GM21423 (cell line): ENCODE measurements around the gene HOXA13.

Source experiments
- ATAC-seq: cut with Tn5 transposase; IDR thresholded peaks from one replicate; pipeline ENCODE4 v1.9.1; 2021; ENCODE audit warnings: mild to moderate bottlenecking, moderate library complexity; ENCODE audit not compliant: unreplicated experiment

Gene HOXA13

DNA sequence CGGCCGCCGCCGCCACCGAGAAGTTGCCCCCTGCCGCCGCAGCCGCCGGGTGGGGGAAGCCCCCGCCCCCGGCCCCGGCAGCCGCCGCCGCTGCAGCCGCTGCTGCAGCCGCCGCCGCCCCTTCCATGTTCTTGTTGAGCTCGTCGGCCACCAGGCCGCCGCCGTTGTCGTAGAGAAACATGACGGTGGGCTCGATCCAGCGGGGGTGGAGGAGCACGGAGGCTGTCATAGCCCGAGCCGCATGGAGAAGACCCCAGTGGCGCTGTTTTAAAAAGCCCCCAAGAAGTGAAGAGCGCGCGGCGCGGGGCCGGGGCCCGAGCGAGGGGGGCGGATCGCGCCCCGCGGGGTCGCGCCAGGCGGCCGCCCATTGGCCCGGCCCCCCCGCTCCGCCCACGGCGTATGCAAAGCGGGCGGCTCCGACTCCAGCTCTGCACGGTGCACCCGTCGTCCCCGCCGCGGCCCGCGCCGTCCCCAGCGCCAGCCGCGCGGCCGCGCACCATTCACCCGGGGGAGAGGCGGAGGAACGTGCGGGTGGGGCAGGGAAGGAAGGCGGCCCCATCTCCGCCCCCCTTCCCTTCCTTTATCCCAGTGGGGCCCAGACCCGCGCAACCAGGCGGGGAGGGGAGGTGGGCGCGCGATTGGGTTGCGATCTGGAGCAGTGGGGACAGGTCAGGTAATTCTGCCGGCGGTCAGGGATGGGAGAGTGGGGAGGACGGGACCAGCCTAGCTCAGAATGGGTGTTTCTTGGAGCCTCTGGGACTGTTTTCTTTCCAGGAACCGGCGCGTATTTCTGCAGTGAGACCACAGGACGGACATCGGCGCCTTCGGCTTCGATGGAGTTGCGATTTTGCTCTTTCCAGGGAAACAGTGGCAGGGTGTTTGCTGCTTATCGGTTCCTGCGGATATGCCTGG lies at the start of gene HOXA13:
HOXA13 (minus strand) TSS at position 243 of the 912 bp plus-strand sequence; CDS start at position 229, 14 bp downstream.
- ATAC-seq = no peak

DNA sequence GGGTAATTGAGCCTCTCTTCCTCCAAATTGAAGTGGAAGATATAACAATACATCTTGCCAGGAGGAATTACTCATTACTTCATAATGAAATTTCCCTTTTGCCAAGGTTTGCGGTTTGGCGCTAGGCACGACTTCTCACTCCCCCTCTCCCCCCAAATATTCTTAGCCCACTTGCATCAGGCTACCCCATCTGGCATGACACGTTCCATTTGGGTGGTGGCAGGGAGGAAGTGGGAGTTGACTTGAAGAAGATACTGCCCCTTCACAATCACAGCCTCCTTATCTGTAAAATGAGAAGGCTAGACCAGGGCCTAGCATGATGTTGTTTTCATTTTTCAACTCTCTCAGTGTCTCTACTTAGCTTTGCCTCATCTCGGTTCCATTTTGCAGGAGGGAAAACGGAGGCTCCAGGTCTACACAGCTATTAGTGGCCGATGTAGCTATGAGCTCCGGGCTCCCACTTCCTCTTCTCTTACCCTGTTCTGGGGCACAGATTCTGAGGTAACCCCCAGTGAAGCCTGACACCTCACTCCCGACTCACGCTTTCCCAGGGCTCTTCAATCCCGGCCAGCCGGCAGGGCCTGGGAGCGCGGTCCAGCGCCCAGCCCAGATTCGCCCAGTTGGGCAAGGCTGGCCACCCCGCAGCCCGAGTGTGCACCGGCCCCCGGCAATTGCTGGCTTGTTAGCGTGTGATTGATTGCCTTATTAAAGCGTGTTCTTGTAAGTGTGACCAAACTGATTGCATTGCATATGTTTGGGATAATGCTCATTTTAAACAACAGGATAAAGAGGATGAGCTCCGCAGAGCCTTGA lies 49.2 kb upstream of the HOXA13 start:
- no peak for ATAC-seq

DNA sequence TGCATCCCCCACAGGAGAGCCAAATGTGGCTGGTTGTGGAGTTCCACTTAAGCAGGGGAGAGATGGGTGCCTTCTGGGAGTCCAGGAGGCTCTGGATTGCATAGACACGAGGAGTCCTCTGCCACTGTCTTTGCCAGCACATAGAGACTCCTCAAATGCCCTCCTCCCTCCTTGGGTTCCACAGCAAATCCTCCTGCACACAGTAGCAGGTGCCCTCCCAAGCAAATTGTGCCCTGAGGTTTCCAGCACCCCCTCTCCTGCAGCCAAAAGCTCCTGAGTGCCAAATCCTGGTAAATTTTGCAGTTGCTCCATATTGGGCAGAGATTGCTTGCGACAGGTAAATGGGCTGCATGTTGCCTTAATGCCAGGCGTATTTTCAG lies 48.5 kb upstream of the HOXA13 start:
- no peak for ATAC-seq

DNA sequence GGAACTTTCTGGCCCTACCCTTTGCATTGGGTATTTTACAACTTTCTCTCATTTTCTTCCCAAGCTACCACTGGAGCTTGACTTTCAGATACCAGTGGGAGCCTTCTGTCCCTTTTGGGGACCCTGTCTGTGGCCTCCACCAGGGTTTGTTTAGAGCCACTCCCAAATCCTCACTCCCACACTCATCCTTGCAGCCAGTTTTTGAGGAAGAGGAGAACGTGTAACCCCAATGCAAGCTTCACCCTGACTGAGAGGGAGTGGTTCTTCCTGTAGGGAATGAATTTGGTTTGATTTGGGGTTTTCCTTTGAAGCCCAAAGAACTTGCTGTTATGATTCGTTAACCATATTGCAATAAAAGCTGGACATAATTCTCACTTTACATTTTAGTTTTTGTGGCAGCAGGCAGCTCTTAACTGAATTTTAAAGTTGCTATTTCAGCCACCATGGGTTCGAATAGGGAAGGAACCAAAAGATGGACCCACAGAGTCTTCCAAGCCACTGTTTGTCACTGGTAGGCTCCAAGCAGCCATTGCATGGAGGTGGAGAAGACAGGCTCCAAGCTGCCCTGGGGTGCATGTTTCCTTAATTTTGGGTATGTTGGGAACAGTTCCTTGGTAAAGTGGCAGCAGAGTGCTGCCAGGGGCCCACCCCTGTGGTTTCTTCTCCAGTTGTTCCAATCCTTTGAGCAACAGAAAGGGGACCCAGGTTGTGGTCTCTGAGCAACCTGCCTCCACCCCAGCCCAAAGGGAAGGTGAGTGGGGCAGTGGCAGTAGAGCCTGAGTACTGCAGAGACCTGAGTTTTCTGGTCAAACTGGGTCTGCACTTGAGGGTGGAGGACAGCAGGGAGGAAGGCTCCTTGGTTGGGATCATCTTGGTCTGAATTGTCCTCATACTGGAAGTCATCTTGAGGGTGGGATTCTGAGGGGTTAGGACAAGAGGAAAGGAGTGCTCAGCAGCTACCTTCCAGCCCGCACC lies 47.8 kb upstream of the HOXA13 start:
- ATAC-seq = no peak

DNA sequence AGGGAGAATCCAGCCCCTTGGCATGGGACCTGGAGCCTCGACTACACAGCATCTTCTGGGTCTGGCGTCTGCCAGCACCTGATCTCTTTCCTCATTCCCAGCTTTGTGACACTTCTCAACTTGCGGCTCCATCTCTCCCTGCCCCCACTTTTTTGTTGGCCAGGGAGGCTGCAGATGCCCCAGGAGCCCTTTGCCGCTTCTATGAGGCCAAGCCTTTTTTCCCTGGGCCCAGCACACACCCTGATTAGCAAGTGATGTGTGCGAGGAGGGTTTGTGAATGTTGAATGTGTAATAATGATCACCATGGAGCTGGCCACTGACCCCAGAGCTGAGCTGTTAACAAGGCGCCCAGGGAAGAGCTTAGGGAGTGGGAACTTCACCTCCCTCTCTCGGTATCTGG lies 47.1 kb upstream of the HOXA13 start:
- no peak for ATAC-seq

DNA sequence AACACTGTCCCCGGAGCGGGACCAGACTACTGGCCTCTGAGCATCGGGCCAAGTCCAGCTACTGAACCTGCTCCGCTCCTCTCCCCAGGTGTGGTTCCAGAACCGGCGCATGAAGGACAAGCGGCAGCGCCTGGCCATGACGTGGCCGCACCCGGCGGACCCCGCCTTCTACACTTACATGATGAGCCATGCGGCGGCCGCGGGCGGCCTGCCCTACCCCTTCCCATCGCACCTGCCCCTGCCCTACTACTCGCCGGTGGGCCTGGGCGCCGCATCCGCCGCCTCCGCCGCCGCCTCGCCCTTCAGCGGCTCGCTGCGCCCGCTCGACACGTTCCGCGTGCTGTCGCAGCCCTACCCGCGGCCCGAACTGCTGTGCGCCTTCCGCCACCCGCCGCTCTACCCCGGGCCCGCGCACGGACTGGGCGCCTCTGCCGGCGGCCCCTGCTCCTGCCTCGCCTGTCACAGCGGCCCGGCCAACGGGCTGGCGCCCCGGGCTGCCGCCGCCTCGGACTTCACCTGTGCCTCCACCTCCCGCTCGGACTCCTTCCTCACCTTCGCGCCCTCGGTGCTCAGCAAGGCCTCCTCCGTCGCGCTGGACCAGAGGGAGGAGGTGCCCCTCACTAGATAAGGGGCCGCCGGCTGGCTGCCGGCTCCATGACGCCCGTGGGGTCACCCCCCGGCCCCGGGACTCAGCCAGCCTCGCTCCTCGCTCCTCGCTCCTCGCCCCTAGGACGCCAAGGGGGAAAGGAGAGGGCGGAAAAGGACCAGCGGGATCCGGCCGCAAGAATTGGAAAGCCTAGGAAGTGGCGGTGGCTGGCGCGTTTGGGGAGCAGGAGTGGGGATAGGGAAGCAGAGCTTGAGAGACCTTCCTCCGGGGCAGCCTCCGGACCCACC lies 46.2 kb upstream of the HOXA13 start:
- no peak for ATAC-seq

DNA sequence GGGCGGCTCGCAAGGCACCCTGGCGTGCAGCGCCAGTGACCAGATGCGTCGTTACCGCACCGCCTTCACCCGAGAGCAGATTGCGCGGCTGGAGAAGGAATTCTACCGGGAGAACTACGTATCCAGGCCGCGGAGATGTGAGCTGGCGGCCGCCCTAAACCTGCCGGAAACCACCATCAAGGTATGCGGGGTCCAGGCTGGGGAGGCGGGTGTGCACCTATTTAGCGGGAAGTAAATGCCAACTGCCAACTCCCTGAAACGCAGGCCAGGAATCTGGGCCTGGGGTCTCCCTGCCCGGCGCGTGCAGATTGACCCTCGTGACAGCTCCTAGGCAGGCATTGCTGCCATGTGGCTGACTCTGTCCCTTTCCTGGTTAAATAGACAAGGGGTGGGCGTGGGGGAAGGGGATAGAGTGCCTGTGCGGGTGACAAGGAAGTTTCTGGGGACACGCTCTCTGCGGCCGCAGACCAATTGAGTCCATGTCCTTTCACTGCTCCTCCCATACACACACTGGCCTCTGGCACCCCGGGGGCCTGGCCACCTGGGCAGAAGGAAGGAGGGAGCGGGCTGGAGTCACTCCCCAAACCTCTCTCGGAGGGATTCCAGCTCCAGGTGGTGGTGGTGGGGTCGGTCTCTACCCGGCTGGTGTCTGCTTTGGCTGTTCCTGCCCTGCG lies 45.4 kb upstream of the HOXA13 start:
- ATAC-seq = no peak

DNA sequence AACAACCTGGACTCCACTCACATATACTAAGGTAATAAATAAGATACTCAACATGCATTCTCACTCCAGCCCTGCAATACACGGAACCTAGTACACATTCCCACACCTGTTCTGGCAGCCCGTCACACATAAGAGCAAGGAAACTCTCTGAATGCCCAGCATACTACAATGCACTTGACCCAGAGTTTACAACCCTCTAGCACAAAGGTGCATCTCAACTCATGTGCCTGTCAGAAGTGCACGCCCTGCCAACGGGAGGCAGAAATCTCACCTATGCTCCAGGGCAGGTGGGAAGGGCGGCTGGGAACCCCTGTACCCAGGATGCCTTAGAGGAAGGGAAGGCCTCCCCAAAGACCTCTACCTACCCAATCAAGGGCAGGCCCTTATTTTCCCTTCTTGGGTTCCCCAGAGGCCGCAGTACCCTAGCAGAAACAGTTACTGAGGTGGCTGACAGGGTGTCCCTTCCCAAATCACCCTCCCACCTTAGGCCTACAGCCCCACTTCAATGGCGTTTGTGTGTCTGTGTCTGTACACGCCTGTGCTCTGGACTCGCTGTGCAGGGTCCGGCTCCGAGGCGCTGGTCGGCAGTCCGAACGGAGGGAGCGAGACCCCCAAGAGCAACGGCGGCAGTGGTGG lies 44.7 kb upstream of the HOXA13 start:
- no peak for ATAC-seq

DNA sequence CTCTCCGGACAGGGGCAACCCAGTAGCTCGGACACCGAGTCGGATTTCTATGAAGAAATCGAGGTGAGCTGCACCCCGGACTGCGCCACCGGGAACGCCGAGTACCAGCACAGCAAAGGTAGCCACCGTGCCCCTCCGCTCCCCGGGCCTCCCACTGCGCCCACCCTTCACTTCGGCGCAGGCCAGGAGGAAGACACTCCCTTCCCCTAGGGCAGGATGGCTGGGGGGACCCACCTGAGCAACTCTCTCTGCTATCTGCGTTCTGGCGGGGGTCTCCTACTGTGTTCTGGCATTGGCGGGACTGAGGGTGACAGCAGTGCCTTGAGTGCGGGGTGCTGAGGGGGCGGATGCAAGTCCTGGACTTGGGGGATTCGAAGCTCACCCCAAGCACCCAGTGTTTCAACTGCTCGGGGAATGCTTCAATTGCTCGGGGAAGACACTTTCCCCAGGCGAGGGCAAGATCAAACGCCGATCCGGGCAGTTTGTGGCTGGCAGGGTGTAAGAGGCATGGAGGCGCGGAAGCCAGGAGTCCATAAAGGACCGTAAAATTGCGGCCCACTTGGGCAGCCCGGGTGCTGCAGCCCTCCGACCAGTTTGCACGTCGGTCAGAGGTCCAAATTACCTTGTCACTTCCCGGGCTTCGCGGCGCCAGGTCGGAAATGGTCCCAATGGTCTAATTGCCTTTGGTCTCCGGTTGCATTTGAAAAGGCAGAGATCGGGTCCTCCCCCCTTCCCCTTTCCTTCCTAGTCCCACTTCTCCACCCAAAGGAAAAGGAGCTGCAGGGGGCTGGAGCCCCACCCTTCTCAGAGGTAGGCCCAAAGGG lies 43.7 kb upstream of the HOXA13 start:
- ATAC-seq = no peak

DNA sequence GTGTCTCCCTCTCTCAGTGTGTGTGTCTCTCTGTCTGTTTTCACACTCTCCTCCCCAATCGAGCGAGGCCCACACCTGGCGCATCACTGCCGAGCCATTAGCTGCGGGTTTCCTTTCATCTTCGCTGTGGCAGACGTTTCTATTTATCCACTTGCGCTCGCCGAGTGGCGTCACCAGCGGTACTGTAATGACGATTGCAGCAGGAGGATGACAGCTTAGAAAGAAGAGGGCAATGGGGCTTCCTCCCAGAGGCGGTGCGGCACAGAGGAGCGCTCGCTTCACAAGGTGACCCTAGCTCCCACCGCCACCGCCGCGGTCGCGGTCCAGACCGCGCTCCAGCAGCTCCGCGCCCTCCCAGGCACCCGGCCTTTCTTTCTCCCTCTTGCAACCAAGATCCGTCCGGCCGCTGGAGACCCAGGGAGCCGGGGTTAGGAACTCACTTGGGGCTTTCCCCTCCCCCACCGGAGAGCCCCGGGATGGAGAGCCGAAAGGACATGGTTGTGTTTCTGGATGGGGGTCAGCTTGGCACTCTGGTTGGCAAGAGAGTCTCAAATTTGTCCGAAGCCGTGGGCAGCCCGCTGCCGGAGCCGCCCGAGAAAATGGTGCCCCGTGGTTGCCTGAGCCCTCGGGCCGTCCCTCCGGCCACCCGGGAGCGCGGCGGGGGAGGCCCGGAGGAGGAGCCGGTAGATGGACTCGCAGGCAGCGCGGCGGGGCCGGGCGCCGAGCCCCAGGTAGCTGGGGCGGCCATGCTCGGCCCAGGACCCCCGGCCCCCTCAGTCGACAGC lies 42.9 kb upstream of the HOXA13 start, which contains the start of gene EVX1:
EVX1 (plus strand) TSS at position 248 of the 785 bp plus-strand sequence; CDS start at position 477, 229 bp downstream.
- ATAC-seq = no peak

DNA sequence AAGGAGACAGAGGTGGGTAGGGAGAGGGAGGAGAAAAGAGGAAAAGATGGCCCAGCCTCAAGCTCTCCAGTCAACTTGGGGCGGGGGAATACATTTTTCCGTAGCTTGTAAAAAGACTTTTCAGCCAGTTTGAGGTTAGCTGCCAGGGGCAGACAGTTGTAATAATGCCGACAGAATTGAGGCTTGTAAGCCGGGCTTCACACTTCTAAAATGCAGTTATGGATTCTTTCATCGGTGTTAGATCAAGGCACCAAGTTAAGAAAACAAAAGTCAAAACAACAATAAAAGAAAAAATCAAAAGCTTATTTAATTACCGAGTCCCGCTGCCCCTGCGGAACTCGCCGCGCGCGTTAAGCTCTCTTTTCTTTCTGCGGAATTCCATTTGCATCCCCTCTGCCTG lies 42.3 kb upstream of the HOXA13 start:
- no peak for ATAC-seq

DNA sequence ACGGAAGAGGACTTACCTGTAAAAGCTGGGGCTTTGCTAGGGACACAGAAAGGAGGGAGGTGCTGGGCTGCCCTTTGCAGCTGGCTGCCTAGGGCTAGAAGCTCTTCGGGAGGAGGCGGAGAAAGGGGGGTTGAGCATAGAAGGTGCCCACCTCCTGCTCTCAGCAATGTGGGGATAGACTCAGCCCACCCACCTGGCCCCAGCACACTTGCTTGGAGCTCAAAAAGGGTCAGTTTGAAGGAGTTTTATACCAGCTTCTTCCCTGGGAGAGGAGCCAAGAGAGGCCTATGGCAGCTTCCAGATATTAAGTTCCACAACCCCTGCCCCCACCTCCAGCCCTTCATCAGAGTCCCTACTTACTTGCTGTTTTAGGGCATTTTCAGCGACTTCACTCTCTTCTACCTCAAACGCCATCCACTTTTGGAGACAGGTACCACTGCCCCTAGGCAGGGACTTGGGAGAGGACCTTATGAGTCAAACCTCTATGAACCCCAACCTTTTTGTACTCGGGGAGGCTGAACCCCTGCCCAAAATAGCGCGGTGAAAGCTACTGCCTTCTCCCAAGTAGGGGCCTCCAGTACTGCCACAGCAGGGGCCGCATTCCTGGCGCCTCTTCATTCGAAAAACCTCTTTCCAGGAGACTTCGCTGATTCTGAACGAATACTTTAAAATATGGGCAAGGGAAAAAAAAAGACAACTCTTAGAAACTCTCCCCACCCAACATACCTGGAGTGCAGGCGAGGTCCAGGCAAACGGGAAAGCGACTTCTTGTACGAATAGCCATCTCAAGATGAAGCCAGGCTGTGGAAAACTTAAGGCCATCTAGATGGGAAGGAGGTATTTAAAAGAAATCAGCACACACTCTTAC lies 41.5 kb upstream of the HOXA13 start:
- no peak for ATAC-seq

DNA sequence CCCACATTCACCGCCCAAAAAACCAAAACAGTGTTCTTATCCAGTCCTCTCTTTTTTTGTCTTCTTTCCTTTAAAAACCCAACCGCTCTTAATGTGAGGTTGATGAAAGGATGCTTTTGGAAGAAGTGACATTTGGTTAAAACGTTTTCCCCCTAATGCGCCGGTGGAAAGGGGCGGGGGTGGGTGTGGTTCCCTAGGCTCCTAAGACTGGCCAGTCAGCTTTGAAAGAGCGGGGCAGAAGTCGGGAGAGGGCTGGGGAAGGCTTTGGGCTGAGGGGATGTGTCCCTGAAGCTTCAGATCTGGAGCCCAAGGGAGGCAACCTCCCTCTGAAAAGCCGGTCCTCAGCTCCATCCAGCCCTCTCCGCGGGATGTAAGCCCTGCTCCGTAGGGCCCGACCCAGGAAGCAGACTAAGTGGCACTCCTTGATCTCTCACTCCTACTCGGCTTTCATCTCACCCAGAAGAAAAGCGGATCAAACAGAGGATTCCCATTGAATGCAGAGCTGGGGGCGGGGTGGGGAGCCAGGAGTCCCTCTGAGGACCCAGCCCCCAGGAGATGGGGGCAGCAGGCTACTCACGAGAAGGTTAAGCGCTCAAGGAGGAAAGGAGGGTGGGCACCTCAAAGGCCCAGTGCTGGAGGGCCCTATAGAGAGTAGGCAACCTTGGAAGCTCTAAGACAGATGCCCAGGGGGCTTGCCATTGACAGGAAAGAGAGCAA lies 40.3 kb upstream of the HOXA13 start:
- no peak for ATAC-seq

DNA sequence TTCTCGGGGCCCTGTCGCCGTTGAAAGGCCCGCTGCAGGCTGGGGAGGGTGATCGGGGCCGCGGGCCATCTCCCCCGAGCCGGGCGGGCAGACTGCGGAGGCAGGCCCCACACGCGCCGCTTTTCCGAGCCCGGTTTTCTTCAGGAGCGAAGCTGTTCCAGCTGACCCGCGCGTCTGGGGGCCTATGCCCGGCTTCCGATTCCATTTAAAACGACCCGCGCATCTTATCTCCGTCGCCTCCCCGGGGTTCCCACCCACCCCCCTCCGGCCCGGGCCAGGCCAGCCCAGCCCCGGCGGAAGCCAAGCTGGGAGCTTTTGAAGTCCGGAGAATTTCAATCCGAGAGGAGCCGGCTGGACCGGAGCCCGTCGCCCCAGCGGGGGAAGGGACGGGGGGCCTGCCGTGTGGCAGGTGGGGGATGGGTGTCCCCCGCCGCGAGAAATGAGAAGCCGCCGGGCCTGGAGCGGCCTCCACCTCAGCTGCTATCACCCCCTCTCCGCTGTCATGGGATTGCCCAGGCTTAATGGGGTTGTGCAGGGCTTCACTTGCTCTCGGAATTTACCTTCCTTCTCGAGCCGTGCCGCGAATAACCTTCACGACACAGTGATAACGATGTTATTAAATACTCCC lies 39.6 kb upstream of the HOXA13 start:
- ATAC-seq = no peak

DNA sequence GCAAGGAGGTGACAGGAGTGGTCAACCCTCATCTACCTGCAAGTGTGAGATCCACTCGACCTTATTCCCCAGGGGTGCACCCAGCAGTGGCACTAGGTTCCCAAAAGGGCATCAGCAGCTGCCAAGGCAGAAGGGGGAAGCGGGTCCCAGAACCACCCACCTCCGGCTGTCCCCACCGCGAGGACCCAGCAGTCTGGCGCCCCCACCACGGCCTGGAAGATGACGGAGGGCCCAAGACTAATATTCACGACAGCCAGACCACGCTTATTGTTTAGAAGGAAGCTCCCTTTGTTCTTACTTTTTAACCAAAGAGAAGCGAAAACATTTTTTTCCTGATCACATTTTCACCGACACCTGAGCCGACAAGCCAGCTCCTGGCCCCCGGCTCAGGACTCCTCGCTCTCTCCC lies 39.1 kb upstream of the HOXA13 start:
- ATAC-seq = no peak
